Fibroblast of lung (primary cell): ENCODE results near the gene FAM151A. TPM values are rescaled to one million over a fixed set of nuclear protein-coding genes. Genes with fewer than 3 reads are reported as not detected.

ENCODE experiments used
- DNase-seq, 2 donors: peaks; one replicate each; pipeline versions ENCODE4 v3.0.0 to v3.0.0-alpha.2; 2010; ENCODE audit warnings: low read depth in 2 of 2
- H2AFZ ChIP-seq: 2 replicates; pipeline ENCODE4 v1.5.1; 2012; ENCODE audit warnings: low read length, control low read depth, inconsistent platforms
- H3K27ac ChIP-seq: 2 replicates; pipeline ENCODE4 v1.5.1; 2011; ENCODE audit warnings: low read length, control low read depth; ENCODE audit not compliant: insufficient read depth
- H3K27me3 ChIP-seq: 2 replicates; pipeline ENCODE4 v1.5.1; 2011; ENCODE audit warnings: mild to moderate bottlenecking, low read length; ENCODE audit not compliant: control insufficient read depth, insufficient read depth
- H3K36me3 ChIP-seq: 2 replicates; pipeline ENCODE4 v1.5.1; 2011; ENCODE audit warnings: low read length; ENCODE audit not compliant: control insufficient read depth, insufficient read depth
- H3K4me1 ChIP-seq: 2 replicates; pipeline ENCODE4 v1.5.1; 2011; ENCODE audit warnings: low read length; ENCODE audit not compliant: control insufficient read depth, insufficient read depth; ENCODE audit errors: extremely low read depth
- H3K4me2 ChIP-seq: 2 replicates; pipeline ENCODE4 v1.5.1; 2011; ENCODE audit warnings: low read length, control low read depth; ENCODE audit not compliant: insufficient read depth; ENCODE audit errors: extremely low read depth
- H3K4me3 ChIP-seq, 4 experiments: fragments of 200-600 bp in 1 of 4; sonication (generic) in 1 of 4; replicated peaks in 1 of 4; 2 replicates each; pipeline ENCODE4 v1.5.1; 2011 to 2016; ENCODE audit warnings: low read length in 4 of 4, low read depth in 3 of 4, mild to moderate bottlenecking in 3 of 4, control low read depth in 2 of 4, inconsistent platforms in 1 of 4, mixed read lengths in 1 of 4; ENCODE audit not compliant: insufficient read depth in 1 of 4; ENCODE audit errors: control extremely low read depth in 1 of 4
- H3K79me2 ChIP-seq: 2 replicates; pipeline ENCODE4 v1.5.1; 2012; ENCODE audit warnings: mild to moderate bottlenecking, low read length, inconsistent platforms; ENCODE audit not compliant: control insufficient read depth, insufficient read depth
- H3K9ac ChIP-seq: 2 replicates; pipeline ENCODE4 v1.5.1; 2011; ENCODE audit warnings: mild to moderate bottlenecking, low read length, control low read depth; ENCODE audit not compliant: insufficient read depth
- H3K9me3 ChIP-seq: 2 replicates; pipeline ENCODE4 v1.5.1; 2012; ENCODE audit warnings: low read depth, low read length; ENCODE audit not compliant: control insufficient read depth, insufficient read depth
- H4K20me1 ChIP-seq: 2 replicates; pipeline ENCODE4 v1.5.1; 2011; ENCODE audit warnings: low read length; ENCODE audit not compliant: control insufficient read depth, insufficient read depth; ENCODE audit errors: extremely low read depth
- EZH2 ChIP-seq: IDR thresholded peaks from 2 replicates; pipeline ENCODE4 v1.5.1; 2012; ENCODE audit warnings: low read length, control low read depth, mild to moderate bottlenecking; ENCODE audit errors: missing control alignments
- polyA plus RNA-seq, 2 donors: library from polyadenylated mRNA; depleted of rRNA in 1 of 2; stranded (reverse) in 1 of 2; unstranded in 1 of 2; fragments of >200 nt; gene quantifications; 2 replicates each; pipeline ENCODE4 v1.2.1, GENCODE V29; 2011 to 2012; ENCODE audit warnings: missing spikeins in 1 of 2
- total RNA-seq: library from RNA; depleted of rRNA; stranded (reverse); fragments of >200 nt; gene quantifications from 2 replicates; pipeline ENCODE4 v1.2.1, GENCODE V29; 2014
- TF ChIP-seq, protein P1 (sequence below), 2 donors: IDR thresholded peaks in 1 of 2; conservative IDR thresholded peaks in 1 of 2; 1 replicate in 1 of 2; 2 replicates in 1 of 2; pipeline ENCODE4 v1.5.1; 2011 to 2012; ENCODE audit warnings: low read length in 2 of 2, control low read depth in 1 of 2, inconsistent platforms in 1 of 2, low read depth in 1 of 2, mild to moderate bottlenecking in 1 of 2

FAM151A gene
- total and polyA plus RNA-seq, 2 donors (not counting 1 experiment from before 2014, with no cell fraction given) = not detected

DNA sequence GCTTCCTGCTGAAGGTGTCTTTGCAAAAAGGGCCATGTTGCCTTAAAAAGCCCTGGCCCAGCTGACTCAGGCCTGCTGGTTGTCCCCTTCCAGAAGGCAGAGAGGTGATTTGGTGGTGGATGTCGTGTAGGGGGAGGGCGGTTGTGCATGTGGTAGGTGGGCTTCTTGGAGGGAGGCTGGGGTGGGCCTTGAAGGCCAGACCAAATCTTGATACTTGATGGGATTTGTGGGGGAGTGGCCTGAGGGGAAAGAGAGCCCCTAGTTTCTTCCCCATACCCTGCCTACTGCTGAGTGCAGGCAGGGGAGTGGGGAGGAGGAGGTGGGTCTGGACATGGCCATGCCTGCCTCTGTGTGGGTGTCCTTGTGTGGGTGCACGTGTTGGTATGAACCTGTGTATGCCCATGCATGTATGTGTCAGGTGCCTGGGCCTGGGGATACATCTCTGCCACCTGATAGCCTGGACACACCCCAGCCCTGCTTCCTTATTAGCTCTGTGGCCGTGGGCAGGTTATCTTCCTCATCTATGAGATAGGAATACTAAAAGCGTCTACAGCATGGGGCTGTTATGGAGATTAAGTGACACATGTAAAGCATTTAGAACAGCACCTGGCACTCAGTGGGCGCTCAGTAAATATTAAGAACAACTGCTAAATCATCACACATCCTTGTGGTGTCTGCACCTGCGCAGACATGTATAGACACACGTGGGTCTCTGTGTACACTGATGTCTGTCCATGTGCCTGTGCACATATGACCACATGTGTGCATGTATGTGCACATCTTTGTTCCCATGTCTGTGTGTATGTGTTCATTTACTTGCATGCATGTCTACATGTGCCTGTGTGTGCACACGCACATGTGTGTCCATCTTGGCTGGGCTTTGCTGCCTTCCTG, 17.0 kb downstream of the FAM151A start:
- TF ChIP-seq EZH2 = no peak
- TF ChIP-seq, protein P1, sequence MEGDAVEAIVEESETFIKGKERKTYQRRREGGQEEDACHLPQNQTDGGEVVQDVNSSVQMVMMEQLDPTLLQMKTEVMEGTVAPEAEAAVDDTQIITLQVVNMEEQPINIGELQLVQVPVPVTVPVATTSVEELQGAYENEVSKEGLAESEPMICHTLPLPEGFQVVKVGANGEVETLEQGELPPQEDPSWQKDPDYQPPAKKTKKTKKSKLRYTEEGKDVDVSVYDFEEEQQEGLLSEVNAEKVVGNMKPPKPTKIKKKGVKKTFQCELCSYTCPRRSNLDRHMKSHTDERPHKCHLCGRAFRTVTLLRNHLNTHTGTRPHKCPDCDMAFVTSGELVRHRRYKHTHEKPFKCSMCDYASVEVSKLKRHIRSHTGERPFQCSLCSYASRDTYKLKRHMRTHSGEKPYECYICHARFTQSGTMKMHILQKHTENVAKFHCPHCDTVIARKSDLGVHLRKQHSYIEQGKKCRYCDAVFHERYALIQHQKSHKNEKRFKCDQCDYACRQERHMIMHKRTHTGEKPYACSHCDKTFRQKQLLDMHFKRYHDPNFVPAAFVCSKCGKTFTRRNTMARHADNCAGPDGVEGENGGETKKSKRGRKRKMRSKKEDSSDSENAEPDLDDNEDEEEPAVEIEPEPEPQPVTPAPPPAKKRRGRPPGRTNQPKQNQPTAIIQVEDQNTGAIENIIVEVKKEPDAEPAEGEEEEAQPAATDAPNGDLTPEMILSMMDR (conservative IDR thresholded peaks at IDR 0.05 in 1 of 2, IDR thresholded peaks at IDR 0.05 in 1 of 2; ENCODE audit: low read depth in 1 of 2, low read length in 2 of 2) = no peak
- H3K27ac ChIP-seq = no peak overlapping the region
- H4K20me1 ChIP-seq = no peaks in the 10 kb centered on the region
- H3K4me2 ChIP-seq = no peak overlapping the region
- no peaks in the 10 kb centered on the region for H3K9me3 ChIP-seq
- H3K4me1 ChIP-seq = no peaks in the 10 kb centered on the region
- H2AFZ ChIP-seq = no peak overlapping the region
- no peaks in the 10 kb centered on the region for H3K27me3 ChIP-seq
- no peak for DNase-seq
- H3K9ac ChIP-seq = no peak overlapping the region
- H3K4me3 ChIP-seq = no peak overlapping the region
- H3K79me2 ChIP-seq = no peaks in the 10 kb centered on the region
- H3K36me3 ChIP-seq = no peaks in the 10 kb centered on the region

DNA sequence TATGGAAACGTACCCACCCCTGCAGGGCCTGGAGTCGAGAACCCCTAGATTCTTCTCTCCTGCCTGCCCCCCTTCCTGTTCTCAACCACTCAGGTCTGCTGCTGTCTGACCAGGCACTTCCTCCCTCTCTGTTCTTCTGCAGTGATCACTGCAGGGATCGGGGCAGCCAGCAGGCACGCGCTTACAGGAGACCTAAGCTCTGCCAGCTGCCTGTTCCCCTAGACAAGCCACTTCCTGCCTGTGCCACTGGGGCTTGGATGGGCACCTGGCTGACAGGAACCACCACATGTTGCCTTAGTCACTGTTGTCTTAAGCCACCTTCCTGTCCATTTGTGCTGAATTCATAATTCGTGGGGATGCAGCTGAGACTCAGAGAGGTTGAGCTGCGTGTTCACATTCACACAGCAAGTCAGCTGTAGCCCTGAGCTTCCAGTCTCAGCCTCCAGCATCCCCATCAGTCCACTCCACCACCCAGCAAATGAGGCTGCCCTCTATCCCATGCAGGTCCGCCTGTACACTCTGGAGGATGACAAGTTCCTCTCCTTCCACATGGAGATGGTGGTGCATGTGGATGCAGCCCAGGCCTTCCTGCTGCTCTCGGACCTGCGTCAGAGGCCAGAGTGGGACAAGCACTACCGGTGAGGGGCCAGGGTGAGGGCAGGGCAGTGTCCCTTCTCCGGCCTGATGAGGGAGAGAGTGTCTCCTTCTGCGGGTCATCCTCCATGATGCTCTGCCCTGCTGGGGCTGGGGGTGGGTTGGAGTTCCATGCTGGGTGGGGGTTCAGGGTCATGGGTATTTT, 18.6 kb downstream of the FAM151A start:
- no peak overlapping the region for H2AFZ ChIP-seq
- H3K36me3 ChIP-seq = no peaks in the 10 kb centered on the region
- TF ChIP-seq, protein P1 (conservative IDR thresholded peaks at IDR 0.05 in 1 of 2, IDR thresholded peaks at IDR 0.05 in 1 of 2; ENCODE audit: low read depth in 1 of 2, low read length in 2 of 2) = no peak
- H3K27ac ChIP-seq = no peak overlapping the region
- no peak overlapping the region for H3K4me3 ChIP-seq
- H3K9me3 ChIP-seq = no peaks in the 10 kb centered on the region
- H3K27me3 ChIP-seq = no peaks in the 10 kb centered on the region
- H4K20me1 ChIP-seq = no peaks in the 10 kb centered on the region
- no peaks in the 10 kb centered on the region for H3K79me2 ChIP-seq
- H3K4me1 ChIP-seq = no peaks in the 10 kb centered on the region
- H3K9ac ChIP-seq = no peak overlapping the region
- DNase-seq = no peak
- H3K4me2 ChIP-seq = no peak overlapping the region

DNA sequence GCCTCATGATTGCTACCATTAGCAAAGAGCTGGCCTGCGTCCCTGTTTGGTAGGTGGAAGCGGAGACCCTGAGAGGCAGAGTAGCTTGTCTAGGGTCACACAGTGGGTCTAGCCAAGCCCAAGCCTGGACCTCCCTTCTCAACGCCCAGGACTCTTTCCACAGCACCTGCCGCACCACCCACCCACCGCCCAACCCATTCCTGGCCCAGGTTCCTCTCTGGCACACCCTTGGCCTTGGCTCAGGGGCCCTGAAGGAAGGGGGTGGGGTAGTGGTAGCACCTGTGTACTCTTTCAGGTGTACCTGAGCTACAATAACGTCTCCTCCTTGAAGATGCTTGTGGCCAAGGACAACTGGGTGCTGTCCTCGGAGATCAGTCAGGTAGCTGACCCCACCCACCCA, 19.3 kb downstream of the FAM151A start:
- H3K79me2 ChIP-seq = no peaks in the 10 kb centered on the region
- H3K27ac ChIP-seq = no peak overlapping the region
- H4K20me1 ChIP-seq = no peaks in the 10 kb centered on the region
- H3K36me3 ChIP-seq = no peaks in the 10 kb centered on the region
- no peaks in the 10 kb centered on the region for H3K9me3 ChIP-seq
- H3K27me3 ChIP-seq = no peaks in the 10 kb centered on the region
- no peak overlapping the region for H3K4me3 ChIP-seq
- no peak for DNase-seq
- no peak overlapping the region for H3K4me2 ChIP-seq
- TF ChIP-seq, protein P1 (conservative IDR thresholded peaks at IDR 0.05 in 1 of 2, IDR thresholded peaks at IDR 0.05 in 1 of 2; ENCODE audit: low read depth in 1 of 2, low read length in 2 of 2) = no peak
- TF ChIP-seq EZH2 = no peak
- no peak overlapping the region for H2AFZ ChIP-seq
- no peaks in the 10 kb centered on the region for H3K4me1 ChIP-seq
- H3K9ac ChIP-seq = no peak overlapping the region
